Neural crest cell (in vitro differentiated cells): ENCODE measurements around the gene PAQR3. TPM values are rescaled to one million over a fixed set of nuclear protein-coding genes. Genes with fewer than 3 reads are reported as not detected.
"Not testable (repeated sequence)": the region's sequence is repeated elsewhere in the genome, so short reads cannot be mapped to it uniquely, and the experiment has no call there.

Experiments
- DNase-seq: peaks from one replicate; pipeline ENCODE4 v3.0.0; 2021; ENCODE audit warnings: low read depth, mixed read lengths, low spot score
- H3K27ac Mint-ChIP-seq: one replicate; pipeline ENCODE4 v1.8.0; 2021; ENCODE audit warnings: mild to moderate bottlenecking, mixed read lengths; ENCODE audit not compliant: unreplicated experiment
- H3K27me3 Mint-ChIP-seq: 2 replicates; pipeline ENCODE4 v1.8.0; 2021; ENCODE audit warnings: low read depth, mild to moderate bottlenecking, mixed read lengths
- H3K36me3 Mint-ChIP-seq: 2 replicates; pipeline ENCODE4 v1.8.0; 2021; ENCODE audit warnings: low read depth, mild to moderate bottlenecking, mixed read lengths
- H3K4me1 Mint-ChIP-seq: 2 replicates; pipeline ENCODE4 v1.8.0; 2021; ENCODE audit warnings: mixed read lengths
- H3K4me3 Mint-ChIP-seq: one replicate; pipeline ENCODE4 v1.8.0; 2021; ENCODE audit warnings: mild to moderate bottlenecking, mixed read lengths
- H3K9me3 Mint-ChIP-seq: 2 replicates; pipeline ENCODE4 v1.8.0; 2021; ENCODE audit warnings: mixed read lengths
- CTCF ChIP-seq: fragments of 200-600 bp; sonication (generic); conservative IDR thresholded peaks from 2 replicates; pipeline ENCODE4 v1.5.0; 2021; ENCODE audit warnings: antibody characterized with exemption, mild to moderate bottlenecking
- total RNA-seq: library from RNA; stranded (reverse); gene quantifications from 2 replicates; pipeline ENCODE4 v1.2.1, GENCODE V29; 2021

PAQR3 gene
- total RNA-seq, 1 donor from 2014 or later, result 28.8 TPM

- no peak for DNase-seq
- Mint-ChIP-seq H3K27me3 (no peaks in the 10 kb centered on the region), H3K9me3 (no peaks in the 10 kb centered on the region), H3K27ac (no peak overlapping the region), H3K4me3 (no peak overlapping the region), H3K36me3 (peaks cover 20% of the 10 kb centered on the region), H3K4me1 (no peaks in the 10 kb centered on the region)
- TF ChIP-seq CTCF, result no peak
Observed at GRCh38 chr4:78910612-78911011, 28.6 kb downstream of the PAQR3 start.

- H3K9me3 Mint-ChIP-seq, H3K4me3 Mint-ChIP-seq, DNase-seq, H3K27ac Mint-ChIP-seq, H3K4me1 Mint-ChIP-seq, H3K27me3 Mint-ChIP-seq: not testable (repeated sequence)
- H3K36me3 Mint-ChIP-seq, result peaks cover 20% of the 10 kb centered on the region
Observed at GRCh38 chr4:78908974-78909373, 30.3 kb downstream of the PAQR3 start.

- H3K4me1 Mint-ChIP-seq, result no peaks in the 10 kb centered on the region
Observed at GRCh38 chr4:78907638-78908037, 31.6 kb downstream of the PAQR3 start.

GRCh38 chr4:78904143-78904542, 35.1 kb downstream of the PAQR3 start:
- TF ChIP-seq CTCF, result no peak
- Mint-ChIP-seq H3K4me3 (no peak overlapping the region), H3K36me3 (peaks cover 4% of the 10 kb centered on the region), H3K4me1 (no peaks in the 10 kb centered on the region), H3K27me3 (no peaks in the 10 kb centered on the region), H3K9me3 (no peaks in the 10 kb centered on the region), H3K27ac (no peak overlapping the region)
- no peak for DNase-seq

More at GRCh38 chr4:78907638-78908037, 31.6 kb downstream of the PAQR3 start:
- no peak for TF ChIP-seq CTCF
- DNase-seq, result no peak
- Mint-ChIP-seq H3K27me3 (no peaks in the 10 kb centered on the region), H3K27ac (no peak overlapping the region), H3K36me3 (peaks cover 20% of the 10 kb centered on the region), H3K4me3 (no peak overlapping the region), H3K9me3 (no peaks in the 10 kb centered on the region)

GRCh38 chr4:78902298-78902697, 36.9 kb downstream of the PAQR3 start:
- TF ChIP-seq CTCF, result no peak
- Mint-ChIP-seq H3K9me3 (no peaks in the 10 kb centered on the region), H3K4me1 (no peaks in the 10 kb centered on the region), H3K27me3 (no peaks in the 10 kb centered on the region), H3K27ac (no peak overlapping the region), H3K36me3 (no peaks in the 10 kb centered on the region), H3K4me3 (no peak overlapping the region)
- DNase-seq, result no peak

- Mint-ChIP-seq H3K4me3 (no peak overlapping the region), H3K36me3 (no peaks in the 10 kb centered on the region), H3K27ac (no peak overlapping the region), H3K4me1 (no peaks in the 10 kb centered on the region), H3K27me3 (no peaks in the 10 kb centered on the region), H3K9me3 (no peaks in the 10 kb centered on the region)
- no peak for TF ChIP-seq CTCF
- no peak for DNase-seq
Observed at GRCh38 chr4:78901882-78902281, 37.4 kb downstream of the PAQR3 start.
